ENCODE measurements around the gene MORN4. TPM values are rescaled to one million over a fixed set of nuclear protein-coding genes. Genes with fewer than 3 reads are reported as not detected.
A peak's percentile ranks its signal among the peaks of the same experiment; 100 is the strongest.

Gene MORN4
- total and polyA plus RNA-seq, 9 of the 15 experiments (the other 6 are each of a cell fraction or from before 2014, with no cell fraction given), result 8.3 to 23.9 (median 11.7) TPM

DNA sequence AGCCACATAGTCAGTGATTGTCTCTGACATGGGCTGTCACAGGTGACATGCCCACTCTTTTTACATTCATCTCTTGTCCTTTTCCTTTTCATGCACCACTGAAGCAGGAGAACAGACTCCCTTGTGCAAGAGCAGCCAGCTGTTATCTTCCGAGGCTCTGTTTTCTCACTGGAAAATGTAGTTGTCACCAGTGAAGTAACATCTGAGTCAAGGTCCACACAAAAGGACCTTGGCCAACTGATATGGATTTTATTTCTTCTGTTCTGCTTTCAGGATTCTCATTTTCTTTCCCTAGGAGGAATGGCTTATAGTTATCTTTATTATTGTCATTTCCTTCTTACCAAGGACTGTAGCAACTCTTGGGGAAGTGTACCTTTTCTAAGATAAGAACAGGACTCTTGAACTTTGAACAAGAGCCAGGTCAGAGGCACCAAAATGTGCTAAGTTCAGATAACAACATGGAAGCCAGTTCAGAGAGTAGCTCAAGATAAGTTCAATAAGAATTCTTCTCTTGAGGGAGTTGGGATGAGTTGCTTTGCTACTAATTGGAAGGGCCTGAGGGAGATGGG is 31.1 kb upstream of the MORN4 start (continued):
- TF ChIP-seq ZBTB9 (CRISPR knock-in tag; IDR thresholded peaks at IDR 0.05), result no peak
- TF ChIP-seq ZSCAN32 (CRISPR knock-in tag; IDR thresholded peaks at IDR 0.05), result no peak
- no peak for TF ChIP-seq ZNF239 (CRISPR knock-in tag; IDR thresholded peaks at IDR 0.05)
- TF ChIP-seq SETDB1 (IDR thresholded peaks at IDR 0.05; ENCODE audit: low read length), result no peak
- no peak for TF ChIP-seq MLX (CRISPR knock-in tag; conservative IDR thresholded peaks at IDR 0.05)
- TF ChIP-seq ZNF274 (IDR thresholded peaks at IDR 0.05; ENCODE audit: borderline replicate concordance, low read depth, low read length), result no peak
- no peak for TF ChIP-seq BRCA1 (IDR thresholded peaks at IDR 0.05)
- TF ChIP-seq BRCA1 (CRISPR knock-in tag; IDR thresholded peaks at IDR 0.05), result no peak
- TF ChIP-seq MNT (conservative IDR thresholded peaks at IDR 0.05), result peak; percentile 44 to 54; a peak in 1 of 4 replicates
- TF ChIP-seq ZNF707 (CRISPR knock-in tag; conservative IDR thresholded peaks at IDR 0.05), result no peak
- no peak for TF ChIP-seq SRSF3 (IDR thresholded peaks at IDR 0.05; ENCODE audit: insufficient read depth, low read length)
- no peak for TF ChIP-seq E2F5 (CRISPR knock-in tag; IDR thresholded peaks at IDR 0.05)
- TF ChIP-seq ZNF551 (CRISPR knock-in tag; IDR thresholded peaks at IDR 0.05), result no peak
- no peak for TF ChIP-seq ZKSCAN1 (IDR thresholded peaks at IDR 0.05; ENCODE audit: low read depth, low read length)
- TF ChIP-seq NRF1 (conservative IDR thresholded peaks at IDR 0.05 in 1 of 2, IDR thresholded peaks at IDR 0.05 in 1 of 2), result 0 out of 4 replicates have a peak, but pooled peaks of 1 of the 2 experiments have one; percentile 14
- TF ChIP-seq, protein P1, sequence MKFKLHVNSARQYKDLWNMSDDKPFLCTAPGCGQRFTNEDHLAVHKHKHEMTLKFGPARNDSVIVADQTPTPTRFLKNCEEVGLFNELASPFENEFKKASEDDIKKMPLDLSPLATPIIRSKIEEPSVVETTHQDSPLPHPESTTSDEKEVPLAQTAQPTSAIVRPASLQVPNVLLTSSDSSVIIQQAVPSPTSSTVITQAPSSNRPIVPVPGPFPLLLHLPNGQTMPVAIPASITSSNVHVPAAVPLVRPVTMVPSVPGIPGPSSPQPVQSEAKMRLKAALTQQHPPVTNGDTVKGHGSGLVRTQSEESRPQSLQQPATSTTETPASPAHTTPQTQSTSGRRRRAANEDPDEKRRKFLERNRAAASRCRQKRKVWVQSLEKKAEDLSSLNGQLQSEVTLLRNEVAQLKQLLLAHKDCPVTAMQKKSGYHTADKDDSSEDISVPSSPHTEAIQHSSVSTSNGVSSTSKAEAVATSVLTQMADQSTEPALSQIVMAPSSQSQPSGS (CRISPR knock-in tag; IDR thresholded peaks at IDR 0.05), result no peak
- TF ChIP-seq, protein P2, sequence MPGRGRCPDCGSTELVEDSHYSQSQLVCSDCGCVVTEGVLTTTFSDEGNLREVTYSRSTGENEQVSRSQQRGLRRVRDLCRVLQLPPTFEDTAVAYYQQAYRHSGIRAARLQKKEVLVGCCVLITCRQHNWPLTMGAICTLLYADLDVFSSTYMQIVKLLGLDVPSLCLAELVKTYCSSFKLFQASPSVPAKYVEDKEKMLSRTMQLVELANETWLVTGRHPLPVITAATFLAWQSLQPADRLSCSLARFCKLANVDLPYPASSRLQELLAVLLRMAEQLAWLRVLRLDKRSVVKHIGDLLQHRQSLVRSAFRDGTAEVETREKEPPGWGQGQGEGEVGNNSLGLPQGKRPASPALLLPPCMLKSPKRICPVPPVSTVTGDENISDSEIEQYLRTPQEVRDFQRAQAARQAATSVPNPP (IDR thresholded peaks at IDR 0.05; ENCODE audit: borderline replicate concordance, insufficient read depth, insufficient read length), result no peak
- TF ChIP-seq CREB1 (IDR thresholded peaks at IDR 0.05), result peak; percentile 34; the same call in 1 of the 2 replicates
- no peak for TF ChIP-seq CREB1 (CRISPR knock-in tag; IDR thresholded peaks at IDR 0.05)
